Keratinocyte (primary cell): ENCODE results near the gene GYS2. TPM values are rescaled to one million over a fixed set of nuclear protein-coding genes. Genes with fewer than 3 reads are reported as not detected.

Experiments used
- DNase-seq: peaks from one replicate; pipeline ENCODE4 v3.0.0-alpha.2; 2011; ENCODE audit warnings: low read depth, missing footprints, low spot score
- FAIRE-seq: peaks from 2 replicates; lab custom pipeline; 2011; peaks lifted over from hg19 to GRCh38; lab: Jason Lieb, UNC
- H2AFZ ChIP-seq: 2 replicates; pipeline ENCODE4 v1.6.0; 2012; ENCODE audit warnings: low read length, control low read depth, inconsistent platforms; ENCODE audit not compliant: control insufficient read depth
- H3K27ac ChIP-seq: 2 replicates; pipeline ENCODE4 v1.5.1; 2011; ENCODE audit warnings: low read length; ENCODE audit not compliant: control insufficient read depth, insufficient read depth
- H3K27me3 ChIP-seq: 3 replicates; pipeline ENCODE4 v1.6.0; 2011; ENCODE audit warnings: low read length; ENCODE audit not compliant: control insufficient read depth, insufficient read depth; ENCODE audit errors: extremely low read depth
- H3K36me3 ChIP-seq, 2 experiments: 2 replicates in 1 of 2; 3 replicates in 1 of 2; pipeline ENCODE4 v1.5.1; 2011; ENCODE audit warnings: low read length in 2 of 2, mild to moderate bottlenecking in 1 of 2; ENCODE audit not compliant: control insufficient read depth in 2 of 2, insufficient read depth in 2 of 2; ENCODE audit errors: extremely low read depth in 1 of 2
- H3K4me1 ChIP-seq: 3 replicates; pipeline ENCODE4 v1.5.1; 2011; ENCODE audit warnings: low read length; ENCODE audit not compliant: control insufficient read depth, insufficient read depth; ENCODE audit errors: extremely low read depth
- H3K4me2 ChIP-seq: 3 replicates; pipeline ENCODE4 v1.6.0; 2011; ENCODE audit warnings: low read depth, low read length; ENCODE audit not compliant: control insufficient read depth, insufficient read depth; ENCODE audit errors: extremely low read depth
- H3K4me3 ChIP-seq, 3 experiments: fragments of 200-600 bp in 1 of 3; sonication (generic) in 1 of 3; 2 replicates in 2 of 3; 3 replicates in 1 of 3; pipeline ENCODE4 v1.5.1; 2011 to 2016; ENCODE audit warnings: low read length in 3 of 3, mild to moderate bottlenecking in 3 of 3, control low read depth in 2 of 3, inconsistent platforms in 1 of 3, low read depth in 1 of 3, mixed read lengths in 1 of 3, mixed run types in 1 of 3, moderate library complexity in 1 of 3; ENCODE audit not compliant: control insufficient read depth in 2 of 3, insufficient read depth in 2 of 3; ENCODE audit errors: extremely low read depth in 1 of 3
- H3K79me2 ChIP-seq: 2 replicates; pipeline ENCODE4 v1.6.0; 2012; ENCODE audit warnings: low read length; ENCODE audit not compliant: control insufficient read depth, insufficient read depth
- H3K9ac ChIP-seq: 3 replicates; pipeline ENCODE4 v1.6.0; 2011; ENCODE audit warnings: low read length; ENCODE audit not compliant: control insufficient read depth, insufficient read depth; ENCODE audit errors: extremely low read depth
- H3K9me1 ChIP-seq: 3 replicates; pipeline ENCODE4 v1.6.0; 2011; ENCODE audit warnings: low read length; ENCODE audit not compliant: control insufficient read depth, insufficient read depth; ENCODE audit errors: extremely low read depth
- H3K9me3 ChIP-seq: 2 replicates; pipeline ENCODE4 v1.5.1; 2012; ENCODE audit warnings: low read depth, low read length; ENCODE audit not compliant: control insufficient read depth
- H4K20me1 ChIP-seq: 3 replicates; pipeline ENCODE4 v1.6.0; 2011; ENCODE audit warnings: low read length; ENCODE audit not compliant: control insufficient read depth, insufficient read depth; ENCODE audit errors: extremely low read depth
- EZH2 ChIP-seq: IDR thresholded peaks from one replicate; pipeline ENCODE4 v1.6.1; 2012; ENCODE audit warnings: inconsistent platforms, mild to moderate bottlenecking, low read length, moderate library complexity
- dilution Hi-C: fragments of 300-500 bp; cut with MboI; formaldehyde crosslinking; loops from one replicate; pipeline ENCODE4 v1.7.0; 2020; ENCODE audit warnings: low sequenced_read_pairs; ENCODE audit not compliant: extremely low pct_ligation_motif_present
- polyA plus RNA-seq, 5 experiments: library from polyadenylated mRNA; depleted of rRNA in 3 of 5; stranded (reverse) in 3 of 5; stranded (forward) in 1 of 5; unstranded in 1 of 5; fragments of >200 nt; gene quantifications; 1 replicate in 1 of 5; 2 replicates in 3 of 5; 3 replicates in 1 of 5; pipeline versions ENCODE4 v1.2.1 to v1.2.3, GENCODE V29; 2011 to 2012; ENCODE audit warnings: missing spikeins in 2 of 5, low read depth in 1 of 5, low replicate concordance in 1 of 5
- TF ChIP-seq, protein P1 (sequence below), 3 experiments: IDR thresholded peaks in 1 of 3; conservative IDR thresholded peaks in 1 of 3; optimal IDR thresholded peaks in 1 of 3; 2 replicates in 2 of 3; 3 replicates in 1 of 3; pipeline versions ENCODE3 to v1.5.1; 2011; ENCODE audit warnings: low read length in 3 of 3, mild to moderate bottlenecking in 3 of 3, moderate library complexity in 2 of 3, control low read depth in 1 of 3, inconsistent platforms in 1 of 3; ENCODE audit not compliant: insufficient read depth in 2 of 3; ENCODE audit errors: extremely low read depth in 1 of 3

GYS2 gene
- polyA plus RNA-seq, 1 donor (not counting 4 experiments of a cell fraction or from before 2014, with no cell fraction given), result not detected

DNA sequence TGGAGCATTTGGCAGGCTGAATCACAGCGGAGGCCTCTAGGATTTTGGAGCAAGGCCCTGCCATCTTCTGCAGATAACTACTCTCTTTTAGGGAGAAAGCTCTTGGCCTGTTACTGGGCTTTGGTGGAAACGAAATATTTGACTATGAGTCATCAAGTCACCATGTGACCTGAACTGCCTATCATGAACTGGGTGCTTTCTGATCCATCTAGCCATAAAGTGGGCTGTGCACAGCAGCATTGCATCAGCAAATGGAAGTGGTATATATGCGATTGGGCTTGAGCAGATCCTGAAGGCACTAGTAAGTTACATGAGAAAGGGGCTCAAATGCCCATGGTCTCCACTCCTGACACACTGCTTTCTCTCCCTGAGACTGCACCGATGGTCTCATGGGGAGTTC, 21.1 kb downstream of the GYS2 start:
- no peak for DNase-seq
- Histone ChIP-seq H3K27me3 (no peaks in the 10 kb centered on the region), H3K36me3 (no peaks in the 10 kb centered on the region), H3K9me1 (no peaks in the 10 kb centered on the region), H4K20me1 (no peaks in the 10 kb centered on the region), H3K79me2 (no peaks in the 10 kb centered on the region), H2AFZ (no peak overlapping the region), H3K9me3 (no peaks in the 10 kb centered on the region), H3K4me3 (no peak overlapping the region), H3K4me2 (no peak overlapping the region), H3K9ac (no peak overlapping the region), H3K27ac (no peak overlapping the region), H3K4me1 (no peaks in the 10 kb centered on the region)
- no peak for FAIRE-seq
- dilution Hi-C loops, result no loop called here
- TF ChIP-seq, protein P1, sequence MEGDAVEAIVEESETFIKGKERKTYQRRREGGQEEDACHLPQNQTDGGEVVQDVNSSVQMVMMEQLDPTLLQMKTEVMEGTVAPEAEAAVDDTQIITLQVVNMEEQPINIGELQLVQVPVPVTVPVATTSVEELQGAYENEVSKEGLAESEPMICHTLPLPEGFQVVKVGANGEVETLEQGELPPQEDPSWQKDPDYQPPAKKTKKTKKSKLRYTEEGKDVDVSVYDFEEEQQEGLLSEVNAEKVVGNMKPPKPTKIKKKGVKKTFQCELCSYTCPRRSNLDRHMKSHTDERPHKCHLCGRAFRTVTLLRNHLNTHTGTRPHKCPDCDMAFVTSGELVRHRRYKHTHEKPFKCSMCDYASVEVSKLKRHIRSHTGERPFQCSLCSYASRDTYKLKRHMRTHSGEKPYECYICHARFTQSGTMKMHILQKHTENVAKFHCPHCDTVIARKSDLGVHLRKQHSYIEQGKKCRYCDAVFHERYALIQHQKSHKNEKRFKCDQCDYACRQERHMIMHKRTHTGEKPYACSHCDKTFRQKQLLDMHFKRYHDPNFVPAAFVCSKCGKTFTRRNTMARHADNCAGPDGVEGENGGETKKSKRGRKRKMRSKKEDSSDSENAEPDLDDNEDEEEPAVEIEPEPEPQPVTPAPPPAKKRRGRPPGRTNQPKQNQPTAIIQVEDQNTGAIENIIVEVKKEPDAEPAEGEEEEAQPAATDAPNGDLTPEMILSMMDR (optimal IDR thresholded peaks at IDR 0.05 in 1 of 3, IDR thresholded peaks at IDR 0.05 in 1 of 3, conservative IDR thresholded peaks at IDR 0.05 in 1 of 3; ENCODE audit: extremely low read depth in 1 of 3, insufficient read depth in 2 of 3, low read length in 3 of 3), result no peak
- TF ChIP-seq EZH2, result no peak

DNA sequence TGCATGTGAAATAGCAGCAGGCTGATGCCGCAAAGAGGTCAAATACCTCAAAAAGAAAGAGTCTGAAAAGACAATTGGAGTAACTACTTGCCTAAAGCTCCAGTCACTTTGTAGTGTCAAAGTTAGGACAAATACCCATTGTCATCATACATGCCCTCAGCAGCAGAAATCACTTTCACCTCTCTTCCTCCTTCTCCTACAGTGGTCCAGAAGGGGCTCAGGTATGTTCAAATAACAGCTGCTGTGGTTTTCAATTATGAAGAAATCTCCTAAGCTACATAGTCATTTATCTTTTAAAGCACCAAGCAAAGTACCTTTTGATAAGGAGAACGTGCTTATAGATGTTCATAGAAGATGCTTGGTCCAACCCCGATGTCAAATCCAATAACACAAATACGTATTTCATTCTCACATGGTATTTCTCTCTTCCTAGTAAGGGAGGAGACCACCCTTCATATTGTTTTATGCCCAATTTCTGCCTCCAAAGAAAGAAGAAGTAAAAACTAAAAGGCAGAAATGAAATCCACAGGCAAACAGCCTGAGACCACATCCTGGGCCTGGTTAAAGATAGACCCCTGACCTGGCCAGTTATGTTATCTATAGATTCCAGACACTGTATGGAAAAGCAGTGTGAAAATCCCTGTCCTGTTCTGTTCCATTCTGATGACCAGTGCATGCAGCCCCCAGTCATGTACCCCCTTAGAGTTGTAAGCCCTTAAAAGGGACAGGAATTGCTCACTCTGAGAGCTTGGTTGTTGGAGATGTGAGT, 23.7 kb downstream of the GYS2 start:
- dilution Hi-C loops, result no loop called here
- H3K9me3 ChIP-seq, result no peaks in the 10 kb centered on the region
- no peak overlapping the region for H3K4me2 ChIP-seq
- H3K79me2 ChIP-seq, result no peaks in the 10 kb centered on the region
- FAIRE-seq (no peak), DNase-seq (no peak)
- H3K36me3 ChIP-seq, result no peaks in the 10 kb centered on the region
- TF ChIP-seq, protein P1 (optimal IDR thresholded peaks at IDR 0.05 in 1 of 3, IDR thresholded peaks at IDR 0.05 in 1 of 3, conservative IDR thresholded peaks at IDR 0.05 in 1 of 3; ENCODE audit: extremely low read depth in 1 of 3, insufficient read depth in 2 of 3, low read length in 3 of 3), result no peak
- no peak for TF ChIP-seq EZH2
- H3K9ac ChIP-seq, result no peak overlapping the region
- no peaks in the 10 kb centered on the region for H3K9me1 ChIP-seq
- H4K20me1 ChIP-seq, result no peaks in the 10 kb centered on the region
- H3K4me3 ChIP-seq, result no peak overlapping the region
- H3K27ac ChIP-seq, result no peak overlapping the region
- H3K4me1 ChIP-seq, result no peaks in the 10 kb centered on the region
- no peaks in the 10 kb centered on the region for H3K27me3 ChIP-seq
- H2AFZ ChIP-seq, result no peak overlapping the region
